Left renal cortex interstitium (tissue), 4 donors: ENCODE data around the gene THTPA. TPM values are rescaled to one million over a fixed set of nuclear protein-coding genes. Genes with fewer than 3 reads are reported as not detected.

ENCODE experiments used
- DNase-seq, 4 donors: peaks; one replicate each; pipeline ENCODE4 v3.0.0-alpha.2; 2013; ENCODE audit warnings: low read depth in 4 of 4, low spot score in 2 of 4, missing footprints in 1 of 4
- polyA plus RNA-seq, 4 donors: library from polyadenylated mRNA; unstranded; fragments of 120-200 nt; gene quantifications; one replicate each; pipeline ENCODE4 v1.2.1, GENCODE V29; 2013; ENCODE audit not compliant: insufficient read length in 4 of 4

Gene THTPA
- polyA plus RNA-seq, 4 donors: 17.4 to 21.4 (median 19.0) TPM

DNA sequence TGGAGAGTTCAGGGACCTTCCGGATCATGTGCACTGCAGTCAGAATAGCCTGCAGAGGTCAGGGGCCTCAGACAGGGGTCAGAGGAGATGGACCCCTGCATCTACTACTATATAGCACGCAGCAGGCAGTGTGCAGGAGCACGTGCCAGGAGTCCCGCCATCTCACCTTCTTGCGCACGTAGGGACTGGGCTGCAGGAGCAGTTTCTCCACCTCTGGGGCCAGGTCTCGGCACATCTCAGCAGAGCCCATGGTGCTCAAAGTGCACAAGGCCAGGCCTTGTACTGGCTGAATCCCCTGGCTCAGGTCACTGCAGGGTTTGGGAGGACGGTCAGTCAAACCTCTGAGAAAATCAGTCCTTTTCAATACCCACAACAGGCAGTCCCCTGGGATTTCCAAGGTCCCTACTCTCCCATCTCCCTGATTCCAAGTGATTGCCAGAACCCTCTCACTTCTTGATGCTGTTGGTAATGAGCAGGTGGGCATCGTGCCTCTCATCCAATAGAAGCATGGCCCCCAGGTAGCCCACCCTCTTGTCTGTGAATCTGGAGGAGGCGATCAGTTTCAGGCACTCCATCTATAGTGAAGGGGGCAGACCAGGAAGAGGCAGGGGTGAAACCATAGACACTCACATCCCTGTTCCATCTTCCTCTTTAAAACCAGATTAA lies 10.2 kb downstream of the THTPA start:
- no peak for DNase-seq

DNA sequence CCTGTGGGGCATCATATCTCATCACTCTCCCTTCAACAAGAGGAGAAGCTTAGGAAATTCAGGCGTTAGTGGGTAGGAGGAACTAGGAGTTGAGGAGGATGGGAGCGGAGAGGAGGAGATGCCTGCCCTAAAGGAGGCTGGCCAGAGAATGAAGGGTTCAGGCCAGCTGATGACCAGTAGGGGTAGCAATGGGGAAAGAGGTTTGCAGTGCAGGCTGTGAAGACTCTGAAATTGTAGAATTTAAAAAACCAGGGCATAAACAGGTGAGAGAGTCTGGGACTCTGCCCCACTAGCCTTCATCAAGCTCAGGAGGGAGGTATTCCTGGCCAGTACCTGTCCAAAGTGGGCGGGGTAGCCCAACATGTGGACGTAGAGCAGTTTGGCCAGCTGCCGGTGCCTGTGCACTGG lies 10.7 kb downstream of the THTPA start:
- no peak for DNase-seq

DNA sequence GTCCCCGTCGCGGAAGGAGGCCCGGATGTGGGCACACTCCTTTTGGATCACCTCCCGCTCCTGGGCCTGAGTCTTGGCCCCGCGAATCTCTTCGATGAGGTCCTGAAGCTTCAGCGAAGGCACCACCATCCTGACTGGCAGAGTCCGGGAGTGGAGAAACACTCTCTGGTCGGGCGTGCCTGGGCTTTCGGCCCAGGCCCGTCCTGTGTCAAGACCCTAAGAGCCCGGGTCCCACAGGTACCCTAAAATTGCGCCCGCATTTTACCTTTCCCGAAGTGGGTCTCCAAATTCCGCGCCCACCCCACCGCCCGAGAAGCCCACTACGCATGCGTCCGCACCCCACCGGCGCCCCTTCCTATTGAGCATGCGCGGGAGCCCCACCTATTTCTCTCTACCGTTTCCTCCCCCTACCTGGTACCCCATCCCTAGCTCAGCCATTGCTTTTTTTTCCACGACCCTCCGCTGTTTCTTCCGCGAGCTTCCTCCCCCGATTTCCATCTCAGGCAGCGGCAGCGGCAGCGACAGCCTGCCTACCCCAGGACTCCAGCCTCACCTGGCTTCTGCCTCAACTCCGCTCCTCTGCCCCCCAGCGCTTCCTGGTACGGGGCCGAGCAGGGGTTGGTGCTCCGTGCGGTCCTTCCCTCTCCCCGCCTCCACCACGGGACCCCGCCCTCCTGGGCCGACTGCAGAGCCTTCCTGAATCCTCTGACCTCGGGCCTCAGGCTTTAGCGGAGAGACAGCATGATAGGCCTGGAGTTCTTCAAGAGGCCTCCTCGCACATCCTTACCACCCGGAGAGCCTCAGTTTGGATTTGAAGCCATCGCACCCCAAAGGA lies 11.3 kb downstream of the THTPA start, which contains the start of gene AP1G2:
TSS of gene AP1G2 (minus strand) at position 606 of the 835 bp plus-strand sequence. CDS start at position 129, 477 bp downstream.
- DNase-seq: no peak

DNA sequence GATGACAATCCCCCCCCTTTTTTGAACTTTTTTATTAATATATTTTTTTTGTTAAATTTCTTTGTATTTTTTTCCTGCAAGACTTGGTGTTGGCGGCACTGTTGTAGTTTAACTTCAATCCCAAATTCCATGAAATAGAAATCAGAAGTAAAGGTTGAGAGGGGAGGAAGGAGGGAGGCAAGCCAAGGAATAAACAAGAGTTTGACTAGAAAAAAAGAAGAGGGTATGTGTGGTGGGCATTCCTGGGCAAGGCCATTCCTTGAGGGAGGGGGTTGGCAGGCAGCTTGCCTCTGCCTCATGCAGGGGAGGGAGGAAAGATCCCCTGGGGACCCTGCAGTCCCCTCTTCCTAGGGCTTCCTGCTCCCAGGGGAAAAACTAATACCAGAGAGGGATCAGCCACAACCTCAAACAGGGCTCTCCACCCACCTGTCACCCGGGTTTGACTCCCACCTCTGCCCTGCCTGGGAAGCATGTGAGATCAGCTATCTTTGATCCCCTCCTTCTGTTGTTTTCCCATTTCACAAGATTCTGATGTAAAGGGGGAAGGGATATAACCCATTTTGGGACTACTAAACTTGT lies 12.0 kb downstream of the THTPA start:
- no peak for DNase-seq

DNA sequence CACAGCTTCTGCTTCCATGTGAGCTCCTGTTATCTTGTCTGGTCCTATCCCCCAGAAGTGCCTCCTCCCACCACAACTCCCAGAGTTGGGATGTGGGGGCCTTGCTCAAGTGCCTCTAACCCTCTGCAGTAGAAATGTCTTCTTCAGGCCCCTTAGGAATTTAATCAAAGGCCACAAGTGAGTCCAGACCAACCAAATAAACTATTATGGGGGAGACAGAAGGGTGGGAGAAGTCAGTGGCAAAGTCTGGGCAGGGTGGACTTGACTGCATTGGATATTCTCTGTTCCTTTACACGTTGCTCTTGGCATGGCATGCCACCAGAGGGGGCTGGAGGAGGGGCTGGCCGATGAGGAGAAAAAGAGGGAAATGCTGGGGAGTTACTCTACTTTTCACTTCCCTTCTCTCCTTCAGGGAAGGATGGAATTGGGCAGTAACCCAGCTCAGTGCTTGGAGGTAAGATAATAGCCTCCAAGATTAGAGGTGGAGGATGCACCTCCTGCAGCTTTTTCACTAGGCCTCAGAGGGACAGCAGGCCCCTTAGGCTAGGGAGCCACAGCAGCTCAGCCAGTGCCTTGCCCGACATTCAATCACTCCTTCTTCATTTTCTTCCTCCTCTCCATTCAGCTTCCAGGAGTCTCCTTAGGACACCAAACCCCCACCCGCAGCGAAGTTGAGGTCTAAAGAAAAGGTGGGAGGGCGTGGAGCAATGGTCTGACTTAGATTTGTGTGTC lies 12.7 kb downstream of the THTPA start:
- no peak for DNase-seq

DNA sequence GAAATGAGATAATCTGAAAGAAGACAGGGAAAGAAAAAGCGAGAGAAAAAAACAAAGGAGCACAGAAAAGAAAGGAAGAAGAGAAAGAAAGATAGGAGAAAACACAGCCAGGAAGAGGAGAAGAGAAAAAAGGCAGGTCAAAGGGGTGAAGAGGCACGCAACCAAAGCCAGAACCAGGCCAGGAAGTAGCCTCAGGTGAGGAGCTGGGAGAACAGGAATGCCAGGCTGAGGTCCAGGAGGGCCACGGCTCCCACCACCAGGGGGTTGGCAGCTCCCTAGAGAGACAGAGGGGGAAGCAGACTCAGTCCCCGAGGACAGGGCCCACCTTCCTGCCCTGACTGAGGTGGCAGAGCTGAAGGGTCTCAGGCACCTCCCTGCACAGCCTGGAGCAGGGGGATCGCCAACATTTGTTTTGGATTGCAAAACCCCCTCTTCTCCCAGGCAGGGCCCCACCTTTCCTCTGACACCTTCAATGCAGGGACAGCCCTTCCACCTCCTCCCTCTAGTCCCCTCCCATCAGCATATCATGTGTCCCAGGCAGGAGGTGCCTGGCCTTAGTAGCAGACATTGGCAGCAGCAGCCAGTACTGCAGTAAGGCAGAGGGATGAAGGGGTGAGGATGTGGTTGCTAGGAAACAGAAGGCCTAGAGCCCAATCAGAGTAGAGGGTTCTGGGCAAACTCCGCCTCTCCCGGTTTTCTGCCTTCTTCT lies 13.5 kb downstream of the THTPA start:
- DNase-seq: no peak

DNA sequence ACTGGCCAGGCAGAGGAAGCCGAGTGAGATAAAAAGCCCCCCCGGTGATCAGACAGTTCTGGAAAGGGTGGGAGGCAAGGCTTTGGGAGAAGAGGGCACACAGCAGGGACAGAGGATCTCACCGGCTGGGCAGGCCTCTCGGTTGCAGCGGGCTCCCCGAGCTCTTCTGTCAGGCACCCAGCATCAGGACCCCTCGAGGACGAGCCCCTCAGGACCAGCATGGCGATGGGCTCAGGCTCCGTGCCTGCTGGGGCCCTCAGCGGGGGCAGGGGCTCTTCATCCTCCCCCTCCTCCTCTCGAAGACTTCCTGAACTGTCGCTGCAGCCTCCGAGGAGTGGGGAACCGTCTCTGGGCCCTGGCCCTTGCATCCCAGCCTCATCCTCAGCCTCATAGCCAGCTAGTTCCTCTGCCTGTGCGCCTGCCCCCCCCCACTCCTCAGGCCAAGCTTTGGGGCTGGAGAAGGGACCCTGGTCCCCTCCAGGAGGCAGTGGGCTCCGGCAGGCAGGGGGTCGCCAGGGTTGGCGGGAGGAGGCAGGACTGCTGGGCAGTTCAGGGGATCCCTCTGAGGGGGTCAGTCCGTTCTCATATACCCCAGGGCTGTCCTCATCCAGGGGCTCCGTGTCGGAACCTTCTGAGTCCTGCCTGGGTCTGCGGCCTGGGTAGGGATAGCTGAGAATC lies 14.9 kb downstream of the THTPA start:
- no peak for DNase-seq

DNA sequence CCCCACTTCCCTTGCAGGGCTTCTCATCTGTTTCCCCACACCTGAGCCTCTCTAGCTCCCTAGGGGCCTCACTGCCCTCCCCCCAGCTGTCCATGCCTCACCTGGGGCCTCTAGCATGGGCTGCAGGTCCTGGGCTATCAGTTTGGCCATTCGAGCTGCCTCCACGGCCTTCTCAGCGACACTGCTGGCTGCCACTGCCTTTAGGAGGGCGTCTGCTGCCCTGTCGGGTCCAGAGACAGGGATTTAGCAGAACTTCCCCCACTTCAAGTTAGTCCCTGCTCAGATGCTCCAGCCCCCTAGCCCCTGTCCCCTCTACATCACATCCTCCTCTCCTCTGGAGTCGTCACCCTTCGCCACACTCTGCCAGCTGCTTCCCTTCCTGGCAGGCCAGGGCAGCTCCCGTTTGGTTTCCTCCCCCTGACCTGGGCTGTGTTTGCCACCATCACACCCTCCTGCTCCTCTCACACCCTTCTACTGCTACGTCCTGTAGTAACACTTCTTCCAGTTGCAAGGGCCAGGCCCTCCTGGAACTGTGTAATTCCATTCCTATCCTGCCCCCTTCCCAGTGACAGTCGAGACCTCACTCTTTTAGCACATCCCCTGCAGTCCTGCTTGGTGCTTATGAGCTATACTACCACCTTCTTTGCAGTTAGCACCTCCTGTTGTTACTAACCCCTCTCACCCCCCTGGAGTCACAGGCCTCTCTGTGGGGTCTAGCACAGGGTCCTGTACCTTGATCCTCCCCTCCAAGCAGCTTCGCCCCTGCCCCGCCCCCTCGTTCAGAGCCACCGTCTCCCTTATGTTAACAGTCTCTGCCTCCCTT lies 15.8 kb downstream of the THTPA start:
- no peak for DNase-seq

DNA sequence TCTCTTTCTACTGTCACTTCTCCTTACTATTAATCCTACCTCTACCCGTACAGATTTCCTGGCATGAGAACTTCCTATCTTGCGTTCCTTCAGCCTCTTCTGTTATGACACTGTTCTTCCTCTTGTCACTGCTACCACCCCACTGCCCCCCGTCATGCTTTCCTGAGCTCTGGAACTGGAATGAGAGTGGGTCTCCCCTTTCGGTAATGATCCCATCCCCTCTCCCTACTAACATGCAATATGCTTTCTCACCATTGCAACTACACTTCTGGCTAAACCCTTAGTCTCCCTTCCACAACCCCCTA lies 16.4 kb downstream of the THTPA start:
- no peak for DNase-seq

DNA sequence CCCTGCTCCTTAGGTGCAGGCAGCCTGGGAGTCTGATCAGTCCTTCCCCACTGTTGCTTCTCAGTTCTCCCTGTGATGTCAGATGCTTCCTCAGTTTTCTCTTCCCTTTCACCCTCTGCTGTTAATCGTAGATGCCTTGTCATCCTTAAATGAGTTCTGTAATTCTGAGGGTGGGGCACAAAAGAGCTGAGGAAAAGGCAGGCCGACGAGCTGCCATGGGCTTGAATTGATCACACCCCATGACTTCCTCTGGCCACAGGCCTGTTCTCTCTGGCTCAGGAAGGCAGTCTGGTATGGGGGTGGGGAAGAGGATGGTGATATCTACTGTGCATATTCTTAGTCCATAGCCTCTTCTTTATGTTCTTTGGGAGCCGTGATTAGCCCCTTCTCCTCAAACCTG lies 16.8 kb downstream of the THTPA start:
- DNase-seq: no peak

DNA sequence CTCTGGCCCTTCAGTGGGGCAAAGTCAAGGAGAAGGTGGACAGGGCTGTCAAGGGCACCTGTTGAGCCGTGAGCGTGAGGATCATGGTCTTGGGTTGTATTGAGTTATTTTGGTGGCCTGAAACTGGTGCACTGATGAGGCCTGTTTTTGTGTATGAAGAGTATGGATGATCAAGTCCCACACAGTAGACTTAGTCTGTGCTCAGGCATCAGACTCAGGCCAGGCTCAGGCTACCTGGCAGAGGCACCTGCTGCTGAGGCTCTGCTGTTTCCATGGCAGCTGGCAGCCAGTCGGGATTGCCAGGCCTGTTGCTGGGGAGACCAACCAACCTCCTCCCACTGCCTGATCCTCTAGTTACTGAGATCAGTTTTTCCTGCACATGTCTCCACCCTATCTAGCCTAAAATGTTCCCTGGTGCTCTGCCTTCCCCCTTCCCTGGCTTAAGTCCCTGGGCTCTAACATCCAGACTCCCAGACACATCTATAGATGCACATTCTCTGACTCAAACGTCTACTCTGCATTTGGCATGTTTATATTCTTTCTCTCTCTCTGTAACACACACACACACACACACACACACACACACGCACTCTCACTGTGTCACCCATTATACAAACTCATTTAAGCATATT lies 17.4 kb downstream of the THTPA start:
- DNase-seq: no peak

DNA sequence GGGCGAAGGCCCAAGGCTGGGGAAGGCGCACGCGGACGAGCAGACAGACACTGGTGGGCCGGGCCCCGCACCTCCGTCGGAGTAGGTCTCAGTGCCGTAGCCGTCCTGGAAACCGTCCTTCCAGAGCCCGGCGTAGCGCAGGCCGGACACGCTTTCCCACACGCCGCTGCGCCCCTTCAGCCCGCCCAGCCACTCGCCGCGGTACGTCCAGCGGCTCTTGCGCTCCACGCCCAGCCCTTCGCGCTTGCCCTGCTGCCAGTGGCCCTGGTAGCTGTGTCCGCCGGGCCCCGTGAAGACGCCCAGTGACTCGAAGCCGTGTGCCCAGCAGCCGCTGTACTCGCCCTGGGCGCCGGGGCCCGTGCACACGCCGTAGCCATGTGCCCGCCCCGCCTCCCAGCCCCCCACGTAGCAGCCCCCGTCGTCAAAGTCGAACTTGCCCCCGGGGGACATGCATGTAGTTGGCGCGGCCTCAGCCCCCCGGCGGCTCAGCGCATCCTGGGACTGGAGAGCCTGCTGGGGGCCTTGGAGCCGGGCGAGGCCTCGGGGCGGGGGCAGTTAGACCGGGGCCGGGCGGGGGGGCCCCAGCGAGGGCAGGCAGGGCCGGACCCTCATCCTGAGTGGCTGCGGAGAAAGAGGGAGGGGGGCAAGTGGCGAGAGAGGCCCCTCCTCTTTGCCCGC lies 21.1 kb downstream of the THTPA start:
- DNase-seq: no peak

DNA sequence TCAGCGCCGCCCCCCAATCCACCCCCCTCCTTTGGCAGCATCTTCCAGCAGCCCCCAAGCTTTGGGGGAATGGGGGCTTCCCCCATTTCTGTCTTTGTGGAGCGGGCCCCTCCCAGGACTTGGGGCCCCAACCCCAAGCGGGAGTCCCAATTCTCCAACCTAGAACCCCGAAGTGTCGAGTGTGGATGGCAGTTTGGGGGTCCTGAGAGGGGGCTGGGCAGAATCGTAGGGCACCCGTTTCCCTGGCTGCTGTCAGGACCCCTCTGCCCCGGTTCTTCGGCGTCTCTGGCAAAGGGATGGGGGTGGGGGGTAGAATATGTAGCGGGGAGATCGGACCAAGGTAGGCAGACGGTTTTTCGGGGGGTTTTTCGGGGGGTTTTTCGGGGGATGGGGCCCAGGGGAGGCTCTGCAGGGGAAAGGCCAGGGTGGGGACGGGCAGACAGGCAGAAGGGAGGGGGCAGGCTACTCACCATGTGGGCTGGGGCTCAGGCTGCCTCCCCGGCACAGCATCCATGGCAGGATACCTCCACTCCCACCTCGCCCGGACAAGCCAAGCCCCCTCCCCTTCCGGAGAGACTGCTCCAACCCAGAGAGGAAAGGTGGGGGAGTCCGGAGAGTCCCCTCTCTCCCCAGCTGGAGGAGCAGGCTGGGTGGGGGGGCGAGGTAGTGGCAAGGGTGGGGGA lies 21.8 kb downstream of the THTPA start:
- DNase-seq: no peak

DNA sequence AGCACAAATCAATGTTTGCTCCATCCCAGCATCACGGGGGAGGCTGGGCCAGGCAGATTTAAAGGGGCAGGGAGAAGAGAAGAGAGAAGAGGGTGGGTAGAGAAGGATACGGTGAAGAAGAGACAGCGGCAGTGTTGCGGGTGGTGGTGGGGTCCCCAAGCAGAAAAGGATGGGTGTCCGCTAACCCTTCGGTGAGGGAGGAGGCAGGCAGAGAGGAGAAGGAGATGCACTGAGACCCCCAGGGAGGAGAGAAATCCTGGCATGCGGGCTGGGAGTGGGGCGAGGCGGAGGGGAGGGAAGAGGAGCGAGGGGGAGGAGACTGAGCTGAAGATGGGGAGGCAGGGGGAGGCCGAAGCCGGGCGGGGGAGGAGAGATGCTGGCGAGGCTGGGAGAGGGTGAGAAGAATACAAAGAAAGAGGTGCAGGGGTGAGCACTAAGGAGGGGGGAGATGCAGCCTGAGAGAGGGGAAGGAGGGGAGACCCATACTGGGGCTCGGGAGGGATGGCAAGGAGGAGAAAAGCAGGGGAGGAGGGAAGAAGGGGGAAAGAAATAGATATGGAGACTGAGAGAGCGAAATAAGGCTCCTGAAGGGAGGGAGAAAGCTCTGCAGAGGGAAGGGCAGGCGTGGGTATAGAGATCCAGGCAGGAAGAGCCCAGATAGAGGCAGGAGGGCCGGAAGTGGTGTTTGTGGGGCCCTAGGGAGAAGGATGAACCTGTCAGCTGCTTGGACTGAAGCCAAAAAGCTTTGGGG lies 22.7 kb downstream of the THTPA start, which contains the start of gene JPH4:
TSS of gene JPH4 (minus strand) at position 231 of the 751 bp plus-strand sequence. CDS start 1,337 bp downstream, outside the sequence.
- no peak for DNase-seq

DNA sequence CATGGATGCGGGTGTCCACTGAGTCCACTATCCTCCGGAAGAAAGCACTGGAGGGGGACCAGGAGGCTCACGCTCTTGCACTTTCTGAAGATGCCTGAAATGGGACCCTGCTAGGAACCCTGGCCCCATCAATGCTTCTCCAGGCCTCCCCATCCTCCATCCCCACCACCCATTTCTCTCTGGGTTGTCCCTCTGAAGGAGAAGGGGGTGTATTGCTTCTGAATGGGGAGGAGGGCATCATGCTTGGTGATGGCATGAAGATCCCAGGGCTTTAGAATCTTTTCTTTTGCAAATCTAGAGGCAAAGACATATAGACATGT lies 23.2 kb downstream of the THTPA start:
- DNase-seq: no peak

DNA sequence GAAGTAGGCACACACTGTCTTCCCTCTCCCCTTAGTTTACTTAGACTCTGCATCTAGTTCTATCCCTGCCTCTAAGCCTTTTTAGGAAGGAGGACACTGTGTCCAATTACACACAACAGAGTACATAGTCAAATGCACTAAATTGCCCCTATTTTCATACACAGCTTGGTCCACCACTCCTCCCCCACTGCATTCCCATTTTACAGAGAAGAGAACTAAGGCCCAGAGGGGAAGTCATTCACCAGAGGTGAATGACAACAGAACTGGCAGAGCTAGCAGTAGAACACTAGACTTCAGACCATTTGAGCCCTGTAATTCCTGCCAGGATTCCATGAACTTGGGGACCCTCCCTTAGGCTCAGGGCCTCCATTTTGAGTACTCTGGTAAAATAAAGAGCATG lies 23.7 kb downstream of the THTPA start:
- DNase-seq: no peak
